ENCODE results near the gene HSFX3.
"Not testable (repeated sequence)": the region's sequence is repeated elsewhere in the genome, so short reads cannot be mapped to it uniquely, and the experiment has no call there.

The HSFX3 gene, protein sequence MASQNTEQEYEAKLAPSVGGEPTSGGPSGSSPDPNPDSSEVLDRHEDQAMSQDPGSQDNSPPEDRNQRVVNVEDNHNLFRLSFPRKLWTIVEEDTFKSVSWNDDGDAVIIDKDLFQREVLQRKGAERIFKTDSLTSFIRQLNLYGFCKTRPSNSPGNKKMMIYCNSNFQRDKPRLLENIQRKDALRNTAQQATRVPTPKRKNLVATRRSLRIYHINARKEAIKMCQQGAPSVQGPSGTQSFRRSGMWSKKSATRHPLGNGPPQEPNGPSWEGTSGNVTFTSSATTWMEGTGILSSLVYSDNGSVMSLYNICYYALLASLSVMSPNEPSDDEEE

DNA sequence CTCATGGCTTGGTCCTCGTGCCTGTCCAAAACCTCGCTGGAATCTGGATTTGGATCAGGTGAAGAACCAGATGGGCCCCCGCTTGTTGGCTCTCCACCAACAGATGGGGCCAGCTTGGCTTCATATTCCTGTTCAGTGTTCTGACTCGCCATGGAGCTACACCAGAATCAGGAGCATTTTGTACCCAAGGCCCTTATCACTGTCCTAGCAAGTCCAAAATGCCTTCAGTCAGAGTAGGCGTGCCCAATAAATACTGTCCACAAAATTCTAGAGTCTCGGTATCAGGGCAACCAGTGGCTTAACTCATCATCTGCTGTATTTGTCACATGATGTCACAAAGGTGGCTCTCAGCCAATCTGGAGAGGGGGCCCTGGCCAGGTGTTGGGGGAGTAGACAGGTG is at the start of gene HSFX3:
Gene HSFX3 (minus strand): TSS at position 224 of the 400 bp plus-strand sequence. CDS start 72 bp downstream, at position 152.
- not testable (repeated sequence) for DNase-seq

DNA sequence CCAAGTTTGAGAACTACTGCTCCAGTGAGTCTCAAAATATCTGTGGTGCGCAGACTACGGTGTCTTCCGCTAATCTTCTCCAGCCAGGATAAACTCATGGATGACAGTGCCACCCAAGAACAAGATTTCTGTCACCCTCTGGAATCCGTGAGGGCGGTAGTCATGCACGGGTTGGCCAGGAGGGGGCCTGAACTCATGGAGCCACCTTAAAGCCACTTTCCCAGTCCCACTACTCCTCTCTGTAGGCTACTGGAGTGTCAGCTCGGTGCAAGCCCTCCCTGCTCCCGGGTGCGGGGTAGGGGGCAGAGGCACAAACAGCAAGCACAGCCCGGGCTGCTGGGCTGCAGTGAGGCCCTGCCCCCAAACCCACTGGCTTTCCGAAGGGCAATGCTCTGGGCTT is 48.9 kb upstream of the HSFX3 start:
- not testable (repeated sequence) for DNase-seq

- not testable (repeated sequence) for DNase-seq
These were observed 46.2 kb upstream of the HSFX3 start for GRCh38 chrX:149595943-149596342.

DNA sequence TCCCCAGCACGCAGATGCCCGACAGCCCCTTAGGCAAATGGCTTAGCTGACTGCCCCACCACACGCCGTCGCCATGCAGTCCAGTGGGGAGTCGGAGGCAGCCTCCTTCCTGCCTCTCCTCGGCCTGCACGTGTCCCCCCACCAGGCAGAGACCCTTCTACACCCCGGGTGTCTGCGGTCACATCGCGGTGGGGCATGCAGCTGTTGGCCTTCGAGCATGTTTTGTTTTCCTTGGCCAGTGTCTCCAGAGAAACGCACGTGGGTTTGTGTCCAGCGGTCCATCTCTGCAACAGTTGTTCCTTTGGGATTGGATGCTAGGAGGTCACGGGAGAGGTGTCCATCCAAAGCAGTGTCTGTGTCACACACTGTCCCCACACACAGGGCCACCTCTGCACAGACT is 45.5 kb upstream of the HSFX3 start, which contains the start of gene HSFX2:
Gene HSFX2 (minus strand): TSS at position 101 of the 400 bp plus-strand sequence. CDS start 614 bp downstream, outside the sequence.
- not testable (repeated sequence) for DNase-seq

DNA sequence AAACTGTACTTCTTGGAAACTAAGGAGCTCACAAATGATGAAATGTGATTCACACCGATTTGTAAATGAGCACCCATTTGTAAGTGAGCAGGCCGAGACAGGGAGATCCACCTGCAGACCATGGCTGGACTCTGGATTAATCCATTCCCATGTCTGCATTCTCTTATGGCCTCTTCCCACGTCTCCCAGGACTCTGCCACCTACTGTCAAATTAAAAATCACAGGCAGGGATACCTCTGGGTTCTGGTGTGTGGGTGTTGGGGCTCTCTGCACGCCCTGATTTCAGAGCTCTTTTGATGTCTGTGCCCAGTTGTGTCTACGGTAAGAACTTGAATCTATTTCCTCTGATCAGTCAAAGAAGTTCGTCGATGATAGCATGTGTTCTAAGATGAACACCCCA is 41.3 kb upstream of the HSFX3 start:
- DNase-seq: not testable (repeated sequence)

GRCh38 chrX:149587359-149587758 is 37.6 kb upstream of the HSFX3 start, which contains the start of gene MAGEA9B:
TSS of gene MAGEA9B (minus strand) at chrX:149587459. CDS start at chrX:149583179, 4,280 bp downstream.
- not testable (repeated sequence) for DNase-seq

DNA sequence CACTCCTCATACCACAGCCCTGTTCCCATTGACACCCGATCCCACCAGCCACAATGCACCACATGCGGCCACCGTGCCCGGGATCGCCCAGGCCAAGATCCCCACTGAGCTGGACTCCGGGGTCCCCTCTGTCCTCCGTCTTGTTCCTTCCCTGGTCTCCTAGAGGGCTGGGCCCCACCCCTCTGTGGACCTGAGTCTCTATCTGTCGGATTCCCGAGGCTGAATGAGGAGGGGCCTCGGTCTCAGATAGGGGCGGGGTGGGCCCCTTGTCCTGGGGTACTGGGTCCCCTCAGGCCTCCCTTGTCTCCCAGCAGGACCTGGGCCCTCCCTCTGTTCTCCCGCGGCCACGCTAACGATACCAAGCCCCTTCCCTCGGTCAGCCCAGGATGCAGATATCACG is 35.9 kb upstream of the HSFX3 start:
- not testable (repeated sequence) for DNase-seq

GRCh38 chrX:149573456-149573855 is 23.7 kb upstream of the HSFX3 start:
- DNase-seq: not testable (repeated sequence)

GRCh38 chrX:149572743-149573142 is 23.0 kb upstream of the HSFX3 start:
- DNase-seq: no peak

DNA sequence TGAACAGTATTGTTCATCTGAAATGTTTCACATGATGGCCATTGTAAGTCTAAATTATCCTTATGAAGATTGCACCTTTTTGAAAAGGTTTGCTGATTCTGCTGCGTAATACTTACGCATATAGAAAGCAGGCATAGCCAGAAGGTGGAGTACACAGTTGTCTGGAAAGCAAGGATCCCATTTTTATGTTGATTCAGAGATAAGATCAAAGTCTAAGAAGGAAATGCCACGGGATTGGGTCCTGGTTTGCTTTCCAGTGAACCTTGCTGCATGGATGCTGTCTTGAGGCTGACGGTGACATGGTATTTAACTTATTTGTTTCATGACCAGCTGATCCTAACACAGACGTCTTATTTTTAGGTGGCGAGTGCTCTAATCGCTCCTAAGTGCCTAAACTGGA is 22.0 kb upstream of the HSFX3 start:
- no peak for DNase-seq

DNA sequence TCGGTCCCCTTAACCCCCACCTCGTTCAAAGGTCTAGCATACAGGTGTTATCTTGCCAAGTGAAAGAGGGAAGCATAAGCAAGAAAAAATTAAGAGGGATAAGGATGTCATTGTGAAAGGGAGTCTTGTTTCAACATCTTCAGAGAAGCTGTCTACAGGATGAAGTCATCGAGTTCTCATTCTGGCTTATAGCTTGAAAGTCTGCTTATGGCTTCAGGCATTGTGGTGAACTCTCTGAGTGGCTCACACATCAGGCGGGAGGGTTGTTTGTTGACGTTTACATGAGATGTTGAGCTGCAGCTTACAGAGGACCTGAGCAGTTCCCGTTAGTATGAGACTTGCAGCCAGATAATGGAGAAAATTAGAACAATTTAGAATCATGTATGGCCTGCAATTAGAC is 20.9 kb upstream of the HSFX3 start:
- DNase-seq: no peak

DNA sequence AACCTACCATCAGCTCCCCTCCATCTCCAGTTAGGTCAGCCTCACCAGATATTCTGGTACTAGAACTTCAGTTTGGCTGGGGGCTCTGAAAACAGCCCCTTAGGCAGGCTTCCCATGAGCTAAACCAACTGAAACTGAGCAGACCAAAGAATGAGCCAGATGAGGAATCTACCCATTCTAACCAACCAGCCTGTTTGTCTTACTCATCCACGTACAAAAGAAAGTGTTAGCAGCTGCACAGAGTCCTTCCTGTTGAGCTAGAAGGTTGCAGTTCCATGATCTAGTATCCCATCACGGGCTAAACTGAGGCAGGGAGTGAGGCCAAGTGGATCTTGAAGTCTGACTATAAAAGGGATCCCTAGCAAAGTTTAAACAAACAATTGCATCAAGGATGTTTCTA is 20.0 kb upstream of the HSFX3 start:
- DNase-seq: no peak

GRCh38 chrX:149568701-149569296 is 19.1 kb upstream of the HSFX3 start:
- no peak for DNase-seq

DNA sequence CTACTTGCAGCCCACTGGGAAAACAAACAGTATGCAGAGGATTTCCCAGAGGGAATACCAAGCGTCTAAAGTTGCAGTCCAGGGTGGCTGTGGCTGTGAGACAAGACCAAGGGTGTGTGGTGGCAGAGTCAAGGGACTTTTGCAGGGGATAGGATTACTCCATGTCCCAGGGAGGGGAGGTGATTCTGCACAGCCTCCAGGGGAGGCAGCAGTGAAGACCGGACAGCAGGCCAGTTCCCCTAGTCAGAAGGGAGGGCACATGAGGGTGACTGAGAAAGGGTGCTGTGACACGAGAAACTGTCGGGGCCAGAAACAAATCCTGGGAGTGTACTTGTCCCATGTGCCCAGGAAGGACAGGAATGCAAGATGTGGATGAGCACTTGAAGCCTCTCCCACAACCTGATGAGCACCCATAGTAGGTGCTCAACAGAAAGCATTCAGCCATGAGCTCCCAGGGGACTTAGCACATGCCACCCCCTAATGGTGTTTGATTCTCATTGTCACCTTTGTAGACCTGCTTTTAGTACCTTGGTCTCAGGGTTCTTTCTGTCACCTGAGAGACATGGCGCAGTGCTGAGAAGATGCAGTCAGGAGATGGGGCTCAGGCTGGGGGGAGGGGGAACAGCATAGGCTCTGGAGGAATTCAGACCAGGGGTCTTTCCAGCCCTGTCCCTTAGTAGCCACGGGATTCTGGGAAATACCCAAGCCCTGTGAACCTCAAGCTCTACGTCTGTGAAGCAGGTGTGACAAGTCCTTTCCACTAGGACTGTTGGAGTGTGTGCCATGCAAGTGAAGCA is 18.1 kb upstream of the HSFX3 start:
- DNase-seq: no peak

DNA sequence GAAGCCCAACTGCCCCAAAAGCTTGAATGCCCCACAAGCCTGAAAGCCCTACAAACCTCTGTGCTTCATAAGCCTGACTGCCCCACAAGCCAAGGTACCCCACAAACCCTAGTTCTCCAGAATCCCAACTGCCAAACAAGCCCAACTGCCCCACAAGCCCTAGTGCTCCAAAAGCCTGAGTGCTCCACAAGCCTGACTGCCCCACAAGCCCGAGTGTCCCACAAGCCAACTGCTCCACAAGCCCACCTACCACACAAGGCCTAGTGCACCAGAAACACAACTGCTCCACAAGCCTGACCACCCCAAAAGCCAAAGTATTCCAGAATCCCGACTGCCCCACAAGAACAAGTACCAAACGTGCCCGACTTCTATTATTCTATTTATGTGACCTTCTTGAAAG is 13.6 kb upstream of the HSFX3 start:
- DNase-seq: no peak

DNA sequence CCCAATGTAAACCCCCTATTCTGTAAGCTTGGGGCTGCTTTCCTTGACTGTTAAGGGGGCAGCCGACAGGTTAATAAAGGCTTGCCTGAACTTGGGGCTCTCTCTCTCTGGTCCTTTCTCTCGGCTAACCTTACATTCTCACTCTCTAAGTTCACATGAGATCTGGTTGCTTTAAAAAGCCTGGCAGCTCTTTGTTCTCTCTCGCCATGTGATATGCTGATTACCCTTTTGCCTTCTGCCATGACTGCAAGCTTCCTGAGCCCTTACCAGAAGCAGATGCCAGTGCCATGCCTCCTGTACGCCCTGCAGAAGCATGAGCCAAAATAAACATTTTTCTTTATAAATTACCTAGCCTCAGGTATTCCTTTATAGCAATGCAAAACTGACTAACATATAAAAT is 5.5 kb upstream of the HSFX3 start:
- not testable (repeated sequence) for DNase-seq

GRCh38 chrX:149551939-149552248 is 2.2 kb upstream of the HSFX3 start:
- DNase-seq: not testable (repeated sequence)

GRCh38 chrX:149551245-149551938 is 1.7 kb upstream of the HSFX3 start:
- not testable (repeated sequence) for DNase-seq

- not testable (repeated sequence) for DNase-seq
These were observed 730 bp upstream of the HSFX3 start for GRCh38 chrX:149550454-149550853.

DNA sequence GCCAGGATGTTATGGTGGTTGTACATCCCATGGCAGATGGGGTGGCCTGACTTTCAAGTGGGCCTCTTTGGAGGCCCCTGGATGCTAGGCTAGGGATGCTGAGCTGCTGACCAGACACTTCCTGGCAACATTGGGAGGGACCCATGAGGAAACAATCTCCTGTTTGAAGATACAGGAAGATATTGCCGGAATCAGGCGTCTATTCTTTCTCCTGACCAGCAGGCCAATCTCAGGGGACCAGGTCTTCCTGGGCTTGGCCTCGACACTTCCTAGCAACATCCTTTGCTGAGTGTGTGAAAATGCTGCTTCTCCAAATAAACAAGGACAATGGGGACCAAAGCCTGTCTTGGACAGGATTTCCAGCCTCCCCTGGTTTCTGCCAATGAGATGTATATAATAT is 1.9 kb downstream of the HSFX3 start:
- DNase-seq: not testable (repeated sequence)

DNA sequence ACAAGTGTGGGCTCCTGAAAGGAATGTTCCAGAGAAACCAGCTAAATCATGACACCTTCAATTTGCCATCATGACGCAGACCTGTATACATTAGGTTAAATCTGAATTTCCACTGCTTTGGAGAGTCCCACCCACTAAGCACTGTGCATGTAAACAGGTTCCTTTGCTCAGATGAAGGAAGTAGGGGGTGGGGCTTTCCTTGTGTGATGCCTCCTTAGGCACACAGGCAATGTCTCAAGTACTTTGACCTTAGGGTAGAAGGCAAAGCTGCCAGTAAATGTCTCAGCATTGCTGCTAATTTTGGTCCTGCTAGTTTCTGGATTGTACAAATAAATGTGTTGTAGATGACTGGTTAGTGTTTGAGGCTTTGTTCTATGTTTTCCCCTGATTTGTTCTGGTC is 2.8 kb downstream of the HSFX3 start:
- not testable (repeated sequence) for DNase-seq

GRCh38 chrX:149545545-149546543 is 3.9 kb downstream of the HSFX3 start:
- not testable (repeated sequence) for DNase-seq

All from NCI-H146 (cell line).